WTC11 (cell line): ENCODE measurements around the gene TRIM65.

Experiments
- ATF2 ChIP-seq: sonication (generic); formaldehyde crosslinking; IDR thresholded peaks from 2 replicates; pipeline ENCODE4 v1.8.1; 2022; ENCODE audit warnings: low read depth, missing genetic modification reagents, borderline replicate concordance
- CREB1 ChIP-seq: sonication (generic); formaldehyde crosslinking; IDR thresholded peaks from 2 replicates; pipeline ENCODE4 v1.8.0; 2023; ENCODE audit warnings: mild to moderate bottlenecking, missing genetic modification reagents
- ETV6 ChIP-seq: sonication (generic); formaldehyde crosslinking; IDR thresholded peaks from 2 replicates; pipeline ENCODE4 v1.8.1; 2022; ENCODE audit warnings: mild to moderate bottlenecking, missing genetic modification reagents
- IRF1 ChIP-seq: sonication (generic); formaldehyde crosslinking; IDR thresholded peaks from 2 replicates; pipeline ENCODE4 v1.8.0; 2023; ENCODE audit warnings: missing genetic modification reagents
- KAT7 ChIP-seq: sonication (generic); formaldehyde crosslinking; IDR thresholded peaks from 2 replicates; pipeline ENCODE4 v1.8.1; 2023; ENCODE audit warnings: missing genetic modification reagents, mild to moderate bottlenecking, borderline replicate concordance
- NR1H2 ChIP-seq: sonication (generic); formaldehyde crosslinking; IDR thresholded peaks from 2 replicates; pipeline ENCODE4 v1.9.0; 2021; ENCODE audit warnings: mild to moderate bottlenecking, moderate library complexity, missing genetic modification reagents
- ZNF232 ChIP-seq: sonication (generic); formaldehyde crosslinking; IDR thresholded peaks from 2 replicates; pipeline ENCODE4 v1.8.0; 2022; ENCODE audit warnings: mild to moderate bottlenecking, missing genetic modification reagents
- ZSCAN18 ChIP-seq: fragments of 250-450 bp; sonication (Bioruptor Pico); IDR thresholded peaks from 2 replicates; pipeline ENCODE4 v2.1.2; 2022; ENCODE audit warnings: mild to moderate bottlenecking, moderate library complexity
- TF ChIP-seq, protein P1 (sequence below): sonication (generic); formaldehyde crosslinking; IDR thresholded peaks from 2 replicates; pipeline ENCODE4 v1.8.1; 2023; ENCODE audit warnings: mild to moderate bottlenecking, missing genetic modification reagents, moderate library complexity
- TF ChIP-seq, protein P2 (sequence below): fragments of 200-600 bp; IDR thresholded peaks from 2 replicates; pipeline ENCODE4 v1.8.0; 2022; ENCODE audit warnings: antibody characterized with exemption
- TF ChIP-seq, protein P3 (sequence below): fragments of 250-450 bp; sonication (Bioruptor Pico); IDR thresholded peaks from 2 replicates; pipeline ENCODE4 v1.9.0; 2021; ENCODE audit warnings: mild to moderate bottlenecking
- TF ChIP-seq, protein P4 (sequence below): fragments of 250-450 bp; sonication (Bioruptor Pico); IDR thresholded peaks from 2 replicates; pipeline ENCODE4 v1.9.0; 2021; ENCODE audit warnings: mild to moderate bottlenecking

DNA sequence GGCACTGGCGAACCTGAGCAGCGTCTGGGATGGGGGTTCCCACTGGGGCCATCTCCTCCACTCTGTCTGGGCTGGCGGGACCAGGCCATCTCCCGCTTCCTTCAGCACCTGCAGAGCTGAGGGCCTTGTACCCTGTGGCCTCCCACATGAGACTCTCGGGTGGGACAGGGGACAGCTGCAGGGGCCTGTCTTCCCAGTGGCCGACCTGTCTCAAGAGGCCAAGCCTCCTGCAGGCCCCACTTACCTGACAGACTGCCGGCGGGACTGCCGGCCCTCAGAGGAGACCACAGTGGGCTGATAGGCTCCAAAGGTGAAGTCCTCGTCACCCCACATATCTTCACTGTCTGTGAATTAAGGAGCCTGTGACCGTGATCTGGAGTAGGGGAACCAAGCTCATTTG, 28.4 kb upstream of the TRIM65 start:
- TF ChIP-seq ETV6 (CRISPR knock-in tag) = no peak
- TF ChIP-seq, protein P1, sequence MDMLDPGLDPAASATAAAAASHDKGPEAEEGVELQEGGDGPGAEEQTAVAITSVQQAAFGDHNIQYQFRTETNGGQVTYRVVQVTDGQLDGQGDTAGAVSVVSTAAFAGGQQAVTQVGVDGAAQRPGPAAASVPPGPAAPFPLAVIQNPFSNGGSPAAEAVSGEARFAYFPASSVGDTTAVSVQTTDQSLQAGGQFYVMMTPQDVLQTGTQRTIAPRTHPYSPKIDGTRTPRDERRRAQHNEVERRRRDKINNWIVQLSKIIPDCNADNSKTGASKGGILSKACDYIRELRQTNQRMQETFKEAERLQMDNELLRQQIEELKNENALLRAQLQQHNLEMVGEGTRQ (CRISPR knock-in tag) = no peak
- no peak for TF ChIP-seq NR1H2 (CRISPR knock-in tag)
- TF ChIP-seq, protein P2, sequence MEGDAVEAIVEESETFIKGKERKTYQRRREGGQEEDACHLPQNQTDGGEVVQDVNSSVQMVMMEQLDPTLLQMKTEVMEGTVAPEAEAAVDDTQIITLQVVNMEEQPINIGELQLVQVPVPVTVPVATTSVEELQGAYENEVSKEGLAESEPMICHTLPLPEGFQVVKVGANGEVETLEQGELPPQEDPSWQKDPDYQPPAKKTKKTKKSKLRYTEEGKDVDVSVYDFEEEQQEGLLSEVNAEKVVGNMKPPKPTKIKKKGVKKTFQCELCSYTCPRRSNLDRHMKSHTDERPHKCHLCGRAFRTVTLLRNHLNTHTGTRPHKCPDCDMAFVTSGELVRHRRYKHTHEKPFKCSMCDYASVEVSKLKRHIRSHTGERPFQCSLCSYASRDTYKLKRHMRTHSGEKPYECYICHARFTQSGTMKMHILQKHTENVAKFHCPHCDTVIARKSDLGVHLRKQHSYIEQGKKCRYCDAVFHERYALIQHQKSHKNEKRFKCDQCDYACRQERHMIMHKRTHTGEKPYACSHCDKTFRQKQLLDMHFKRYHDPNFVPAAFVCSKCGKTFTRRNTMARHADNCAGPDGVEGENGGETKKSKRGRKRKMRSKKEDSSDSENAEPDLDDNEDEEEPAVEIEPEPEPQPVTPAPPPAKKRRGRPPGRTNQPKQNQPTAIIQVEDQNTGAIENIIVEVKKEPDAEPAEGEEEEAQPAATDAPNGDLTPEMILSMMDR = no peak
- TF ChIP-seq, protein P3, sequence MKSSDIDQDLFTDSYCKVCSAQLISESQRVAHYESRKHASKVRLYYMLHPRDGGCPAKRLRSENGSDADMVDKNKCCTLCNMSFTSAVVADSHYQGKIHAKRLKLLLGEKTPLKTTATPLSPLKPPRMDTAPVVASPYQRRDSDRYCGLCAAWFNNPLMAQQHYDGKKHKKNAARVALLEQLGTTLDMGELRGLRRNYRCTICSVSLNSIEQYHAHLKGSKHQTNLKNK (CRISPR knock-in tag) = no peak
- no peak for TF ChIP-seq CREB1 (CRISPR knock-in tag)
- TF ChIP-seq KAT7 (CRISPR knock-in tag) = no peak
- TF ChIP-seq ZSCAN18 (CRISPR knock-in tag) = no peak
- TF ChIP-seq IRF1 (CRISPR knock-in tag) = no peak
- no peak for TF ChIP-seq ZNF232 (CRISPR knock-in tag)
- TF ChIP-seq, protein P4, sequence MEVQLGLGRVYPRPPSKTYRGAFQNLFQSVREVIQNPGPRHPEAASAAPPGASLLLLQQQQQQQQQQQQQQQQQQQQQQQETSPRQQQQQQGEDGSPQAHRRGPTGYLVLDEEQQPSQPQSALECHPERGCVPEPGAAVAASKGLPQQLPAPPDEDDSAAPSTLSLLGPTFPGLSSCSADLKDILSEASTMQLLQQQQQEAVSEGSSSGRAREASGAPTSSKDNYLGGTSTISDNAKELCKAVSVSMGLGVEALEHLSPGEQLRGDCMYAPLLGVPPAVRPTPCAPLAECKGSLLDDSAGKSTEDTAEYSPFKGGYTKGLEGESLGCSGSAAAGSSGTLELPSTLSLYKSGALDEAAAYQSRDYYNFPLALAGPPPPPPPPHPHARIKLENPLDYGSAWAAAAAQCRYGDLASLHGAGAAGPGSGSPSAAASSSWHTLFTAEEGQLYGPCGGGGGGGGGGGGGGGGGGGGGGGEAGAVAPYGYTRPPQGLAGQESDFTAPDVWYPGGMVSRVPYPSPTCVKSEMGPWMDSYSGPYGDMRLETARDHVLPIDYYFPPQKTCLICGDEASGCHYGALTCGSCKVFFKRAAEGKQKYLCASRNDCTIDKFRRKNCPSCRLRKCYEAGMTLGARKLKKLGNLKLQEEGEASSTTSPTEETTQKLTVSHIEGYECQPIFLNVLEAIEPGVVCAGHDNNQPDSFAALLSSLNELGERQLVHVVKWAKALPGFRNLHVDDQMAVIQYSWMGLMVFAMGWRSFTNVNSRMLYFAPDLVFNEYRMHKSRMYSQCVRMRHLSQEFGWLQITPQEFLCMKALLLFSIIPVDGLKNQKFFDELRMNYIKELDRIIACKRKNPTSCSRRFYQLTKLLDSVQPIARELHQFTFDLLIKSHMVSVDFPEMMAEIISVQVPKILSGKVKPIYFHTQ (CRISPR knock-in tag) = no peak
- no peak for TF ChIP-seq ATF2 (CRISPR knock-in tag)
